SK-N-MC (cell line): Measurements from ENCODE around the gene KCNJ5.

ENCODE experiments used
- EZH2 ChIP-seq: fragments of 200-600 bp; sonication (generic); IDR thresholded peaks from one replicate; pipeline ENCODE4 v1.6.1; 2017; ENCODE audit warnings: antibody characterized with exemption
- POLR2AphosphoS5 ChIP-seq: IDR thresholded peaks from 2 replicates; pipeline ENCODE4 v1.6.1; 2012; ENCODE audit warnings: mild to moderate bottlenecking, low read depth, low read length, borderline replicate concordance

DNA sequence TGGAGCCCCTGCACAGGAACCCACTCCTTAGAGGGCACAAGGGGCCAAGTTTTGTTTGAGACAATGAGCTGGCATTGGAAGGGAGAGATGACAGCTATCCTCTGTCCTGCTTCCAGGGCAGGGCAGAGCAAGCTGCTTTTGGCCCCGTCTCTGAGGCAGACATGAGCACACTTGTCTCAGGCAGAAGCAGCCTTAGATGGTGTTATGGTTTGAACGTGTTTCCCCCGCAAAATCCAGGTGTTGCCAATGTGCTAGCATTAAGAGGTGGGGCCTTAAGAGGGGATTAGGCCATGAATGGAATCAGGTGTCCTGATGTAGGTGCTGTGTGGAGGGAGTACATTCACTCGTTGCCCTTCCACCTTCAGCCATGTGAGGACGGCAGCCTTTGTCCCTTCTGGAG, 49.0 kb downstream of the KCNJ5 start:
- TF ChIP-seq EZH2 (no peak), POLR2AphosphoS5 (no peak)
